ENCODE measurements around the gene KLHL20. TPM values are rescaled to one million over a fixed set of nuclear protein-coding genes. Genes with fewer than 3 reads are reported as not detected.

The KLHL20 gene
- total RNA-seq, 1 experiment from 2014 or later = 14.3 TPM

DNA sequence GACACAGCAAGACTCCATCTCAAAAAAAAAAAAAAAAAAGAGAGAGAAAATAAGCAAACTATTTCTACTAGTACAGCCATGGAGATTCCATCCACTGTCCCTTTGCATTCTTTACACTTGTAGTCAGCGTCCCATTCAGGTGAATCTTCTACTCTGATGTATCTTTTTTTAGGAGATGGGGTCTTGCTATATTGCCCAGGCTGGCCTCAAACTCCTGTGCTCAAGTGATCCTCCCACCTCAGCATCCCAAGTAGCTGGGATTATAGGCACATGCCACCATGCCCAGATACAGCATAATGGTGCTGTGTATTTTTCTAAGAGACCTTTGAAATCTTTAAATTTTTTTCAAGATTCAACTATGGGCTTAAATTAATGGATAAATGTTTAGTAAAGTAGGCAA, 118.0 kb downstream of the KLHL20 start:
- DNase-seq (ENCODE audit: low read depth) = no peak

Other genes starting within 250 kb of the KLHL20 start
- 546 and 627 TPM in 2 replicates for gene PRDX6, start 237.6 kb upstream of the KLHL20 start, total RNA-seq (2014; rRNA removed; shearing (Covaris generic))
- not detected in 2 replicates for gene SLC9C2, start 111.9 kb upstream of the KLHL20 start, total RNA-seq (2014; rRNA removed; shearing (Covaris generic))
- not detected in 2 replicates for gene TEX50, start 79.6 kb upstream of the KLHL20 start, total RNA-seq (2014; rRNA removed; shearing (Covaris generic))
- gene ANKRD45, start 45.1 kb upstream of the KLHL20 start, total RNA-seq (2014; rRNA removed; shearing (Covaris generic)) = 0.23 and 1.2 TPM in 2 replicates
- 37.9 and 42.2 TPM in 2 replicates for gene DARS2, start 109.7 kb downstream of the KLHL20 start, total RNA-seq (2014; rRNA removed; shearing (Covaris generic))
- gene CENPL, start 109.9 kb downstream of the KLHL20 start, total RNA-seq (2014; rRNA removed; shearing (Covaris generic)) = 40.6 and 50.7 TPM in 2 replicates
- gene GAS5, start 153.0 kb downstream of the KLHL20 start, total RNA-seq (2014; rRNA removed; shearing (Covaris generic)) = 584 and 698 TPM in 2 replicates
- gene ZBTB37, start 153.4 kb downstream of the KLHL20 start, total RNA-seq (2014; rRNA removed; shearing (Covaris generic)) = 3.2 and 3.5 TPM in 2 replicates
- gene SERPINC1, start 202.3 kb downstream of the KLHL20 start, total RNA-seq (2014; rRNA removed; shearing (Covaris generic)) = not detected in 2 replicates

Measured in Daoy (cell line).